ENCODE measurements around the gene UQCR10. TPM values are rescaled to one million over a fixed set of nuclear protein-coding genes. Genes with fewer than 3 reads are reported as not detected.

The UQCR10 gene
- total RNA-seq, 1 donor from 2014 or later: 72.5 TPM

DNA sequence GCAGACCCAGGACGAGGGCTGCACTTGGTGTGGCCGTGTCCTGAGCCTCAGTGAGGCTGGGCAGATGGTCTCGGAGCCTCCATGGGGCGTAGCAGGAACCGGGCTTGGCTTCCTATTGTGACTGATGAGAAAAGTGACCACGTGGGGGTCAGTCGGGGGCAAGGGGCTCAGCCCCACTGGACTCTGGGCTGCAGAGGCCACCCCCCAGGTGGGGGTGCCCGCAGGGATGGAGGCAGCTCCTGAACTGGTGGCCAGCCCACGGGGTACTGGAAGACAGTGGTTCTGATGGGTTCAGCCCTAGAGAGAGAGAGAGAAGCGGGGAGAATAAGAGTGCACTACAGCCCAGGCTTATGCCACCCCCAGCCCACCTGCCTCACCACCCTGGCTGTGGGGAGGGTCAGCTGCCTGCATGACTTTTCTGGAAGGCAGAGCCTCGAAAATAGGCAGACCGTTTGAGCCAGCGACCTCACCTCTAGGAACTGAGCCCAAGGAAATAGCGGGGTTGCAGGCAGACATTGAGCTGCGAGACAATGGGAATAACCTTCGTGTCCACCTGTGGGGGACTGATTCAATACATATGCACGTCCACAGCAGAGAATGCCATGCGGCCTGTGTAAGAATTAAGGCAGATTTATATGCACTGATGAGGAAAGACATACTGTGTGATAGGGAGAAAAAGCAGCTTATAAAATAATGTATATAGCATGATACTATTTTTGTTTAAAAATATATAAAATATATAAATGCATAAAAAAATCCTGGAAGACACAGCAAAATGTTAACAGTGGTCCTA is 35.9 kb upstream of the UQCR10 start:
- no peak for DNase-seq (ENCODE audit: low read depth)
- TF ChIP-seq, protein P1, sequence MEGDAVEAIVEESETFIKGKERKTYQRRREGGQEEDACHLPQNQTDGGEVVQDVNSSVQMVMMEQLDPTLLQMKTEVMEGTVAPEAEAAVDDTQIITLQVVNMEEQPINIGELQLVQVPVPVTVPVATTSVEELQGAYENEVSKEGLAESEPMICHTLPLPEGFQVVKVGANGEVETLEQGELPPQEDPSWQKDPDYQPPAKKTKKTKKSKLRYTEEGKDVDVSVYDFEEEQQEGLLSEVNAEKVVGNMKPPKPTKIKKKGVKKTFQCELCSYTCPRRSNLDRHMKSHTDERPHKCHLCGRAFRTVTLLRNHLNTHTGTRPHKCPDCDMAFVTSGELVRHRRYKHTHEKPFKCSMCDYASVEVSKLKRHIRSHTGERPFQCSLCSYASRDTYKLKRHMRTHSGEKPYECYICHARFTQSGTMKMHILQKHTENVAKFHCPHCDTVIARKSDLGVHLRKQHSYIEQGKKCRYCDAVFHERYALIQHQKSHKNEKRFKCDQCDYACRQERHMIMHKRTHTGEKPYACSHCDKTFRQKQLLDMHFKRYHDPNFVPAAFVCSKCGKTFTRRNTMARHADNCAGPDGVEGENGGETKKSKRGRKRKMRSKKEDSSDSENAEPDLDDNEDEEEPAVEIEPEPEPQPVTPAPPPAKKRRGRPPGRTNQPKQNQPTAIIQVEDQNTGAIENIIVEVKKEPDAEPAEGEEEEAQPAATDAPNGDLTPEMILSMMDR (conservative IDR thresholded peaks at IDR 0.05; ENCODE audit: low read depth, low read length): no peak
- no peak overlapping the region for H3K4me3 ChIP-seq (ENCODE audit: low read depth, low read length)

DNA sequence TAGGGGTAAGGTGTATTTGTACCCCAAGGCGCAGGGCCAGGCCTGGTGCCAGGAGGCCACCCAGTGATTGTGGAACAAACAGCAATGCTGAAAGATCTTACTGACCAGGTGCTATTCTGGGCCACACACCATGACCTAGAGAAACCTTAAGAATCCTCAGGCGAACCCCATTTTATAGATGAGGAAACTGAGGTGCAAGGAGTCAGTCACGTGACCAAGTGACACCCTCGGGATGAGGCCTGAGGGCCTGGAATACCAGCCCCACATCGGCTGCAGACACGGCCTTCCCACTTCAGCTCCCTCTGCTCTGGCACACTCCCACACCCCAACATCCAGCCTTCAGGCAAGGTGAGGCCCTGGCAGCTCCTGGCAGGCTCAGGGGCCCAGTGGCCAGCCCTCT is 34.3 kb upstream of the UQCR10 start:
- TF ChIP-seq, protein P1 (conservative IDR thresholded peaks at IDR 0.05; ENCODE audit: low read depth, low read length): no peak
- H3K4me3 ChIP-seq (ENCODE audit: low read depth, low read length): no peak overlapping the region
- no peak for DNase-seq (ENCODE audit: low read depth)

DNA sequence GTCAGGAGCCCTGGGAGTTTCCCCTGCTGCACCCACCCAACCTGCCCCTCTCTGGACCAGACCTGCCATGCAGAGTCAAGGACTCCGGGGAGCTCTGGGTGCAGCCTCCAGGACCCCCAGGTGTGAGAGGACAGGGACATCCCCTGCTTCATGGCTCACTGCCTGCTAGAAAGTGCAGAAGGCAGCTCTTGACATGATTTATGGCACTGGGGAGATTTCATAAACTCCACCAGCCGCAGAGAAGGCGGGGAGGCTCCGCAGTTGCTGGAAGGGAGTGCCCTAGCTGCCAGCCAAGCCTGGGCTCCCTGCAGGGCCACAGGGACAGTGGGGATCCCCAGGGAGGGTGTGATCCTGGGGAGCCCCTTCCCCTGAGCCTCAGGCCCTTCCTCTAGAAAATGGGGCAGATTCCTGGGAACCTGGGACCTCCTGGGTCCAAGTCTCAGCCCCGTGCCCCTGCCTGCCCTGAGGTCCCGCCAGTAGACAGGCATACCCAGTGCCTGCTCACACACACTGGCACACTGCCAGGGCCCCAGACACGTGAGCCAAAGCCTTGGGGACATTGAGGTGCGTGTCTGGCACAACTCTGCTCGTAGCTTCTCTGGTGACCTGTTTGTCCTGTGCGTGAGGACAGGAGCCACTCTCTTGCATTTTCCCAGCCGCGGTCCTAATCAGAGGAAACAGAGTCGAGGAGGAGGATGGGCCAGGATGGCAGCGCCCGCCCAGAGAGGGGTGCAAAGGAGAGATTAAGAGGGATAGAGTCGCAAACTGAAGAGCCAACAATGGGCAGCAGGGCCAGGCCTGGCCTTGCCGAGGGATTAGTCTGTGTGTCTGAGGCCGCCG is 33.6 kb upstream of the UQCR10 start:
- TF ChIP-seq, protein P1 (conservative IDR thresholded peaks at IDR 0.05; ENCODE audit: low read depth, low read length): no peak
- H3K4me3 ChIP-seq (ENCODE audit: low read depth, low read length): no peak overlapping the region
- no peak for DNase-seq (ENCODE audit: low read depth)

DNA sequence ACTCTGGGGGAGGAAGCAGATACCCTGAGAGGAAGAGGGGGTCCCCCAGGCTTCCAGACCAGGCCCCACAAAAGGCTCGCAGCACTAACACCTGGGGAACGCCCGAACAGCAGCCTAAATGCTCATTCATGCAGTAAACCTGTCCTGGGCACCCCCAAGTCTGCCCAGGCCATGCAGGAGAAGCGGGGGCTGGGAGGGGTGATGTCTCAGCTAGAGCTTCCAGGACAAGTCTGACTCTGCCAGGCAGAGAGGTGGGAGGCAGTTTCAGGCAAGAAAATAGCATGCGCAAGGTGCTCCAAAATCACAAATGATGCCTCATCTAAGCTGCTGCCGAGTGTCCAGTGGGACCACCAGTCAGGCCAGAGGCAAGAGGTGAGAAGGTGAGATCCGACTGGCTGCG is 32.8 kb upstream of the UQCR10 start:
- DNase-seq (ENCODE audit: low read depth): no peak
- H3K4me3 ChIP-seq (ENCODE audit: low read depth, low read length): no peak overlapping the region
- TF ChIP-seq, protein P1 (conservative IDR thresholded peaks at IDR 0.05; ENCODE audit: low read depth, low read length): no peak

DNA sequence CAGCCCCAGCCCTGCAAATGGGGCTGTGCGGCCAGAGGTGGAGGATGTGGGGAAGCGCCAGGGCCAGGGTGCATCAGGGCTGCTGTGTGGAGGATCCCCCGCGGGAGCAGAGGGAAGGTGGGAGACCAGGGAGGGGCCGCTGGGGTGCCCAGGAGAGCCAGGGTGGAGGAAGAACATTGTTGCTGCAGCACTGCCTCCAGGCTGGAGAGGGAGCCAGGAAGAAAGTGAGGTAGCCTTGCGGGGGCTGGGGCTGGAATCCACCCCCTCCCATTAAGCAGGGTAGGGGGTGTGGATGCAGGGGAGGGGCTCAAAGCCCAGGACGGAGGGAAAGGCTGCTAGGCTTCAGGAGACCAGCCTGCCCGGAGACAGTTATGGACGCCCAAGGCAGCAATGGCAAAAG is 32.3 kb upstream of the UQCR10 start:
- no peak for DNase-seq (ENCODE audit: low read depth)
- H3K4me3 ChIP-seq (ENCODE audit: low read depth, low read length): no peak overlapping the region
- TF ChIP-seq, protein P1 (conservative IDR thresholded peaks at IDR 0.05; ENCODE audit: low read depth, low read length): no peak

DNA sequence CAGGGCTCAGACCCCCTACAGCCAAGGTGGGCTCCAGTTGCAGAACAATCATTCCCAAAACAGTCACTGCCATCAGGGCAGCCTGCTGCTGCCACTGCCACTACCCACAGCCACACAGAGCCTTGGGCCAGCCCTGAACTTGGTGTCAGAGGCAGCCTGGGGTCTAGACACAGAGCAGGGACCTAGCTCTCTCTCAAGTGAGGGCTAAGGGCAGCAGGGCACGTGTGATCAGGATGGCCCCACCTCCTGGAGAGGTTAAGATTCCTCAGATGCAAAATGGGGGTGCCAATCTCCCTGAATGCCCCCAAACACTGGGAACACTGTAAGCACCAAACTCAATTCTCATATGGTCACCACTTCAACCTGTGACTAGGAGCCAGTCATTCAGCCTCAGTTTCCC is 31.8 kb upstream of the UQCR10 start:
- no peak for DNase-seq (ENCODE audit: low read depth)
- no peak overlapping the region for H3K4me3 ChIP-seq (ENCODE audit: low read depth, low read length)
- TF ChIP-seq, protein P1 (conservative IDR thresholded peaks at IDR 0.05; ENCODE audit: low read depth, low read length): no peak
